HEK293T (cell line): ENCODE measurements around the gene WWC2.

Experiments used
- CTCF ChIA-PET: fragments of 350-600 bp; formaldehyde crosslinking; extraction: SDS; loops from one replicate; lab custom pipeline; 2021; ENCODE audit warnings: antibody characterized with exemption, inconsistent platforms; lab: Yijun Ruan, JAX
- POLR2A ChIA-PET: fragments of 350-600 bp; formaldehyde crosslinking; extraction: SDS; loops from one replicate; lab custom pipeline; 2020; ENCODE audit warnings: antibody characterized with exemption, inconsistent platforms; lab: Yijun Ruan, JAX
- DNase-seq: peaks from one replicate; pipeline ENCODE4 v3.0.0; 2012; ENCODE audit warnings: mixed read lengths; ENCODE audit errors: extremely low spot score
- ARNT ChIP-seq: fragments of 450-650 bp; IDR thresholded peaks from 2 replicates; pipeline ENCODE4 v1.6.1; 2017; ENCODE audit warnings: mild to moderate bottlenecking
- BHLHE40 ChIP-seq: fragments of 450-650 bp; IDR thresholded peaks from 2 replicates; pipeline ENCODE4 v1.6.1; 2016; ENCODE audit warnings: mild to moderate bottlenecking, moderate library complexity, borderline replicate concordance
- CTBP1 ChIP-seq: fragments of 450-650 bp; IDR thresholded peaks from 2 replicates; pipeline ENCODE4 v1.6.1; 2016; ENCODE audit warnings: borderline replicate concordance
- ELF4 ChIP-seq: fragments of 450-650 bp; IDR thresholded peaks from 2 replicates; pipeline ENCODE4 v1.6.1; 2017; ENCODE audit warnings: antibody characterized with exemption
- FOXA1 ChIP-seq: fragments of 450-650 bp; IDR thresholded peaks from 2 replicates; pipeline ENCODE4 v1.6.1; 2016; ENCODE audit warnings: mild to moderate bottlenecking
- FOXK2 ChIP-seq: fragments of 450-650 bp; IDR thresholded peaks from 2 replicates; pipeline ENCODE4 v1.6.1; 2016; ENCODE audit warnings: mild to moderate bottlenecking
- FOXM1 ChIP-seq: fragments of 450-650 bp; IDR thresholded peaks from 2 replicates; pipeline ENCODE4 v1.6.1; 2017; ENCODE audit warnings: mild to moderate bottlenecking, borderline replicate concordance
- HDGF ChIP-seq: fragments of 450-650 bp; IDR thresholded peaks from 2 replicates; pipeline ENCODE4 v1.6.1; 2017; ENCODE audit warnings: antibody characterized with exemption, borderline replicate concordance
- L3MBTL2 ChIP-seq: fragments of 450-650 bp; conservative IDR thresholded peaks from 2 replicates; pipeline ENCODE4 v1.6.1; 2016; ENCODE audit warnings: mild to moderate bottlenecking
- LEF1 ChIP-seq: fragments of 450-650 bp; IDR thresholded peaks from 2 replicates; pipeline ENCODE4 v1.6.1; 2017; ENCODE audit warnings: mild to moderate bottlenecking, borderline replicate concordance
- NFRKB ChIP-seq: fragments of 450-650 bp; IDR thresholded peaks from 2 replicates; pipeline ENCODE4 v1.6.1; 2016; ENCODE audit warnings: mild to moderate bottlenecking, moderate library complexity
- PKNOX1 ChIP-seq: fragments of 450-650 bp; IDR thresholded peaks from 2 replicates; pipeline ENCODE4 v1.6.1; 2016
- SP1 ChIP-seq: fragments of 450-650 bp; IDR thresholded peaks from 2 replicates; pipeline ENCODE4 v1.6.1; 2017
- SUZ12 ChIP-seq: fragments of 450-650 bp; IDR thresholded peaks from 2 replicates; pipeline ENCODE4 v1.6.1; 2016; ENCODE audit warnings: mild to moderate bottlenecking
- TARDBP ChIP-seq: fragments of 450-650 bp; IDR thresholded peaks from 2 replicates; pipeline ENCODE4 v1.6.1; 2016
- ZNF384 ChIP-seq: fragments of 450-650 bp; IDR thresholded peaks from 2 replicates; pipeline ENCODE4 v1.6.1; 2016

The WWC2 gene

GRCh38 chr4:183164963-183165362 lies 65.9 kb downstream of the WWC2 start:
- CTCF ChIA-PET: interaction anchor here (0.9 kb wide), 1 partner anchor 12 kb away, joined by 3 read pairs; no protein-coding TSS in a partner anchor
- TF ChIP-seq SUZ12 (no peak), LEF1 (no peak), FOXM1 (no peak), ARNT (no peak), TARDBP (no peak), ZNF384 (no peak), HDGF (no peak), FOXA1 (no peak), ELF4 (no peak)
- no peak for DNase-seq
- POLR2A ChIA-PET: interaction anchor here (1.0 kb wide), 1 partner anchor 21 kb away, joined by 3 read pairs; no protein-coding TSS in a partner anchor

DNA sequence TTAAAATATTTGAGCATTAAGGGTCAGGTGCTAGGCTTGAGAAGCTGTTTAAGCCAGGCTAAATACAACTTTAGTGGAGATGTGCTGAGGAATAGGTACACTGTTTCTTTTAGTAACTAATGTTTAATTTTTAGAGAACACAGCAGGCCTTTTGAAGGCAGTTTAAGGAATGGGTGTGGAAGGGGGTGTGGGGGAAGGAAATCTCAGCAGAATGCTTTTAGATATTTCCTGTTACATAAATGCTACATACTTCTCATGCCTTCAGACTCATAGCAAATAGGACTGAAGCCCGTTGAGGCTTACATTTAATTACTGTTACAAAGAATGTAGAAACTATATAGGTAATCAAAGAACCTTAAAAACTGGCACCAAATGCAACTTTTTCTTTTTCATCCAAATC lies 66.3 kb downstream of the WWC2 start:
- CTCF ChIA-PET: interaction anchor here (0.9 kb wide), 1 partner anchor 13 kb away, joined by 3 read pairs; no protein-coding TSS in a partner anchor
- POLR2A ChIA-PET: interaction anchor here (1.0 kb wide), 1 partner anchor 21 kb away, joined by 3 read pairs; no protein-coding TSS in a partner anchor
- no peak for DNase-seq
- TF ChIP-seq FOXM1 (no peak), HDGF (no peak), ZNF384 (no peak), ELF4 (no peak), FOXK2 (no peak), NFRKB (no peak), L3MBTL2 (no peak), PKNOX1 (no peak), TARDBP (no peak), SUZ12 (no peak), SP1 (no peak), CTBP1 (no peak), ARNT (no peak)

DNA sequence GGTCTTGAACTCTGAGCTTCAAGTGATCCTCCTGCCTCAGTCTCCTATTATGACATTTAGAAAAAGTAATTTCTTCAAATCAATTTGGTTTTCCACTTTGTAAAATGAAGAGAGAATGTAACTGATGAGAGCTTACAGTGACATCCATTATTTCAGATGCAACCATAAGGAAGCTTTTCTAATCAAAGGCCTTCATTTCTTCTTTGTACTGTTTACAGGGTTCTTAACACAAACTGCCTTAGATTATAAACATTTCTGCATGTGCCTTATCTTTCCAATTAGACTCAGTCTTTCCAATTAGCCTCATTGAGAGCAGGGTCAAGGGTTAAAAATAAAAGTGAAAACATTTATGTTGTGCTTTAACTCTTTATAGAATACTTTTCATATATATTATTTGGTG lies 71.8 kb downstream of the WWC2 start:
- DNase-seq: no peak
- ChIA-PET CTCF (interaction anchor here (0.7 kb wide), 1 partner anchor 65 kb away, joined by 7 read pairs; no protein-coding TSS in a partner anchor), POLR2A (interaction anchor here (1.0 kb wide), 1 partner anchor 71 kb away, joined by 3 read pairs; no protein-coding TSS in a partner anchor)
- TF ChIP-seq BHLHE40 (no peak), FOXM1 (no peak), SP1 (no peak), L3MBTL2 (no peak), PKNOX1 (no peak), CTBP1 (no peak), FOXK2 (no peak), ZNF384 (no peak), FOXA1 (no peak), TARDBP (no peak), LEF1 (no peak), NFRKB (no peak), ARNT (no peak), ELF4 (no peak), SUZ12 (no peak), HDGF (no peak)

DNA sequence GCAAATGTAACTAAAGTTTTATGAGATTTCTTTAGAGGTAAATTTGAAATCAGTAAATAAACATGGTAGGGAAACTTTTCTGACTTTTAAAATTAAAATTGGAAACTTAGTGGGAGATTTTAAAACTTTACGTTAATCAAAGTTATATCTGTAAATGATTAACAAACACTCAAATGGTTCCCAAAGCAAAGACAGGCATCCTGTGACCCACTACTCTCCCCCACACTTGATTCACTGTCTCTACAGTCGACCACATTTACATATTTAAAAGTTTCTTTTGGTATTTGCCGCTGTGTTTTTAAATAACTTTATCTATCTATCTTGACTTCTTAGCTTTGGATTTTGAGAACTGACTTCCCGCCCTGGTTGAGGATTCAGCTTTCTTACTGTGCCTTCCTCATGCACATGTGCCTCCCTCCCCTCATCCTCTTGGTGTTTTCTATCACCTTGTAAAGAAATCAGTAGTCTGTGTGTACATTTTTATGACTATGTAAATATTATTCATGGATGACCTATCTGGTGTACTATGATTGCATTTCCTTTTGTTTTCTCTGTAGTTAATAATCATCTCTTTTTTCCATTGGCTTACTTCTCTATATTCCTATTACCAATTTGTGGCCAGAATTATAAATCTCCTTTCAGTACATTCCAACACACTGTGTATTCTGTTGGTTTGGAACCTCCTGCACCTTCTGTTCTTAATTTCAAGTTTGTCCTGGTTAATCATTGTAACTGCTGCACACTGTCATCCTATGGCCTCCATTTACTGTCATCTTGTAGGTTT lies 72.6 kb downstream of the WWC2 start:
- ChIA-PET CTCF (no interaction called here), POLR2A (interaction anchor here (1.0 kb wide), 1 partner anchor 71 kb away, joined by 3 read pairs; no protein-coding TSS in a partner anchor)
- DNase-seq: no peak
- TF ChIP-seq ELF4 (no peak), ARNT (no peak), FOXM1 (no peak), FOXK2 (no peak), HDGF (no peak), L3MBTL2 (no peak), SUZ12 (no peak), TARDBP (no peak), PKNOX1 (no peak)

GRCh38 chr4:183172881-183173280 lies 73.8 kb downstream of the WWC2 start:
- DNase-seq: no peak
- ChIA-PET CTCF (no interaction called here), POLR2A (interaction anchor here (1.3 kb wide), 1 partner anchor 74 kb away, joined by 3 read pairs; the partner anchor contains the start of gene WWC2)
- TF ChIP-seq NFRKB: no peak
- no peak for TF ChIP-seq FOXA1
- no peak for TF ChIP-seq FOXM1
